ENCODE data around the gene HORMAD1. TPM values are rescaled to one million over a fixed set of nuclear protein-coding genes. Genes with fewer than 3 reads are reported as not detected.
"Not testable (repeated sequence)": the region's sequence is repeated elsewhere in the genome, so short reads cannot be mapped to it uniquely, and the experiment has no call there.

The HORMAD1 gene
- under 1 TPM in 1 of 2 experiments, not detected in 1; 0.40 TPM for total RNA-seq

GRCh38 chr1:150720703-150721102 lies at the start of gene HORMAD1:
Gene HORMAD1 (minus strand): TSS chr1:150720895. CDS start chr1:150719505, 1,390 bp downstream.
- Mint-ChIP-seq H3K4me3 (no peak within 1 kb of the TSS), H3K27ac (no peak within 1 kb of the TSS), H3K4me1 (ENCODE audit: low read depth) (no peaks in the 10 kb centered on the region), H3K27me3 (ENCODE audit: low read depth) (peaks cover 7% of the 10 kb centered on the region), H3K36me3 (ENCODE audit: low read depth) (no peaks in the 10 kb centered on the region), H3K9me3 (ENCODE audit: insufficient read depth) (no peaks in the 10 kb centered on the region)
- POLR2A ChIA-PET: no interaction called here
- CTCF ChIA-PET: no interaction called here
- DNase-seq (no peak), ATAC-seq (no peak)

- H3K4me3 Mint-ChIP-seq; DNase-seq; H3K27ac Mint-ChIP-seq; H3K27me3 Mint-ChIP-seq (ENCODE audit: low read depth); H3K9me3 Mint-ChIP-seq (ENCODE audit: insufficient read depth); ATAC-seq; POLR2A ChIA-PET: not testable (repeated sequence)
- CTCF ChIA-PET: interaction anchor here (1.1 kb wide), 1 partner anchor 91 kb away, joined by 3 read pairs; no protein-coding TSS in a partner anchor
- Mint-ChIP-seq H3K4me1 (ENCODE audit: low read depth) (peaks cover 46% of the 10 kb centered on the region), H3K36me3 (ENCODE audit: low read depth) (peaks cover 13% of the 10 kb centered on the region)
These were observed 47.0 kb upstream of the HORMAD1 start for GRCh38 chr1:150767704-150768103.

GRCh38 chr1:150765977-150766301 lies 45.2 kb upstream of the HORMAD1 start:
- H3K4me1 Mint-ChIP-seq (ENCODE audit: low read depth): peaks cover 39% of the 10 kb centered on the region
- H3K27ac Mint-ChIP-seq: peak overlapping the region; percentile 96
- H3K9me3 Mint-ChIP-seq (ENCODE audit: insufficient read depth); H3K27me3 Mint-ChIP-seq (ENCODE audit: low read depth); DNase-seq; ATAC-seq: not testable (repeated sequence)
- H3K4me3 Mint-ChIP-seq: peak overlapping the region; percentile 96
- ChIA-PET CTCF (interaction anchor here (0.7 to 2.6 kb wide), 4 partner anchors 9 to 237 kb away, joined by 3 to 10 read pairs (median 4); no protein-coding TSS in a partner anchor), POLR2A (interaction anchor here (0.6 to 1.9 kb wide), 3 partner anchors 135 to 674 kb away, joined by 3 to 7 read pairs (median 5); no protein-coding TSS in a partner anchor)
- H3K36me3 Mint-ChIP-seq (ENCODE audit: low read depth): peaks cover 26% of the 10 kb centered on the region

- Mint-ChIP-seq H3K4me3 (peak within 1 kb of the TSS; percentile 96), H3K4me1 (ENCODE audit: low read depth) (peaks cover 36% of the 10 kb centered on the region), H3K27ac (peak within 1 kb of the TSS; percentile 96), H3K27me3 (ENCODE audit: low read depth) (peaks cover under 1% of the 10 kb centered on the region), H3K36me3 (ENCODE audit: low read depth) (peaks cover 29% of the 10 kb centered on the region), H3K9me3 (ENCODE audit: insufficient read depth) (peaks cover 2% of the 10 kb centered on the region)
- peak; percentile 80 for ATAC-seq
- ChIA-PET CTCF (interaction anchor here (0.7 to 2.6 kb wide), 5 partner anchors 9 to 238 kb away, joined by 3 to 10 read pairs (median 3); no protein-coding TSS in a partner anchor), POLR2A (interaction anchor here (1.9 kb wide), 1 partner anchor 208 kb away, joined by 5 read pairs; no protein-coding TSS in a partner anchor)
- DNase-seq: peak; percentile 25
These were observed 44.7 kb upstream of the HORMAD1 start, which contains the start of gene CTSS for GRCh38 chr1:150765296-150765976. Gene CTSS (minus strand): TSS chr1:150765778. CDS start chr1:150764763, 1,015 bp downstream.

- H3K9me3 Mint-ChIP-seq (ENCODE audit: insufficient read depth): peaks cover 5% of the 10 kb centered on the region
- DNase-seq (no peak), ATAC-seq (peak; percentile 52)
- peak overlapping the region; percentile 96 for H3K4me3 Mint-ChIP-seq
- peaks cover 36% of the 10 kb centered on the region for H3K36me3 Mint-ChIP-seq (ENCODE audit: low read depth)
- peak overlapping the region; percentile 44 for H3K27ac Mint-ChIP-seq
- peaks cover 38% of the 10 kb centered on the region for H3K4me1 Mint-ChIP-seq (ENCODE audit: low read depth)
- ChIA-PET POLR2A (interaction anchor here (1.0 to 1.9 kb wide), 2 partner anchors 9 to 209 kb away, joined by 3 to 5 read pairs; no protein-coding TSS in a partner anchor), CTCF (interaction anchor here (0.8 to 2.6 kb wide), 4 partner anchors 19 to 231 kb away, joined by 3 to 10 read pairs (median 3); no protein-coding TSS in a partner anchor)
- no peaks in the 10 kb centered on the region for H3K27me3 Mint-ChIP-seq (ENCODE audit: low read depth)
These were observed 44.0 kb upstream of the HORMAD1 start for GRCh38 chr1:150764617-150765101.

- peaks cover 5% of the 10 kb centered on the region for H3K9me3 Mint-ChIP-seq (ENCODE audit: insufficient read depth)
- no peak overlapping the region for H3K27ac Mint-ChIP-seq
- H3K27me3 Mint-ChIP-seq (ENCODE audit: low read depth): no peaks in the 10 kb centered on the region
- no peak overlapping the region for H3K4me3 Mint-ChIP-seq
- H3K36me3 Mint-ChIP-seq (ENCODE audit: low read depth): peaks cover 43% of the 10 kb centered on the region
- ATAC-seq: no peak
- POLR2A ChIA-PET: no interaction called here
- DNase-seq: no peak
- CTCF ChIA-PET: no interaction called here
- H3K4me1 Mint-ChIP-seq (ENCODE audit: low read depth): peaks cover 38% of the 10 kb centered on the region
These were observed 42.3 kb upstream of the HORMAD1 start for GRCh38 chr1:150763018-150763417.

- Mint-ChIP-seq H3K9me3 (ENCODE audit: insufficient read depth) (peaks cover 5% of the 10 kb centered on the region), H3K27ac (no peak overlapping the region), H3K4me3 (no peak overlapping the region), H3K27me3 (ENCODE audit: low read depth) (no peaks in the 10 kb centered on the region), H3K36me3 (ENCODE audit: low read depth) (peaks cover 47% of the 10 kb centered on the region), H3K4me1 (ENCODE audit: low read depth) (peaks cover 38% of the 10 kb centered on the region)
- no peak for ATAC-seq
- POLR2A ChIA-PET: no interaction called here
- no peak for DNase-seq
- CTCF ChIA-PET: no interaction called here
These were observed 41.9 kb upstream of the HORMAD1 start for GRCh38 chr1:150762552-150762951.

GRCh38 chr1:150761801-150762200 lies 41.1 kb upstream of the HORMAD1 start:
- DNase-seq (no peak), ATAC-seq (no peak)
- ChIA-PET CTCF (no interaction called here), POLR2A (no interaction called here)
- Mint-ChIP-seq H3K4me1 (ENCODE audit: low read depth) (peaks cover 38% of the 10 kb centered on the region), H3K36me3 (ENCODE audit: low read depth) (peaks cover 53% of the 10 kb centered on the region), H3K4me3 (no peak overlapping the region), H3K27ac (no peak overlapping the region), H3K9me3 (ENCODE audit: insufficient read depth) (peaks cover 5% of the 10 kb centered on the region), H3K27me3 (ENCODE audit: low read depth) (no peaks in the 10 kb centered on the region)

GRCh38 chr1:150760013-150760412 lies 39.3 kb upstream of the HORMAD1 start:
- Mint-ChIP-seq H3K36me3 (ENCODE audit: low read depth) (peaks cover 54% of the 10 kb centered on the region), H3K27me3 (ENCODE audit: low read depth) (no peaks in the 10 kb centered on the region), H3K4me1 (ENCODE audit: low read depth) (peaks cover 25% of the 10 kb centered on the region), H3K9me3 (ENCODE audit: insufficient read depth) (peaks cover 5% of the 10 kb centered on the region), H3K4me3 (no peak overlapping the region), H3K27ac (no peak overlapping the region)
- DNase-seq (no peak), ATAC-seq (no peak)
- CTCF ChIA-PET: no interaction called here
- POLR2A ChIA-PET: no interaction called here

GRCh38 chr1:150753416-150753815 lies 32.7 kb upstream of the HORMAD1 start:
- no peak for ATAC-seq

GRCh38 chr1:150751443-150751842 lies 30.7 kb upstream of the HORMAD1 start:
- H3K36me3 Mint-ChIP-seq (ENCODE audit: low read depth): peaks cover 40% of the 10 kb centered on the region
- CTCF ChIA-PET: interaction anchor here (0.9 kb wide), 1 partner anchor 16 kb away, joined by 3 read pairs; no protein-coding TSS in a partner anchor
- H3K4me1 Mint-ChIP-seq (ENCODE audit: low read depth): peaks cover 3% of the 10 kb centered on the region
- no peak for ATAC-seq
- POLR2A ChIA-PET: no interaction called here
- no peak overlapping the region for H3K4me3 Mint-ChIP-seq
- no peaks in the 10 kb centered on the region for H3K9me3 Mint-ChIP-seq (ENCODE audit: insufficient read depth)
- H3K27me3 Mint-ChIP-seq (ENCODE audit: low read depth): no peaks in the 10 kb centered on the region
- no peak for DNase-seq
- H3K27ac Mint-ChIP-seq: no peak overlapping the region

More at GRCh38 chr1:150753416-150753815, 32.7 kb upstream of the HORMAD1 start:
- no peak overlapping the region for H3K27ac Mint-ChIP-seq
- no peaks in the 10 kb centered on the region for H3K27me3 Mint-ChIP-seq (ENCODE audit: low read depth)
- peaks cover 51% of the 10 kb centered on the region for H3K36me3 Mint-ChIP-seq (ENCODE audit: low read depth)
- no peak overlapping the region for H3K4me3 Mint-ChIP-seq
- DNase-seq: no peak
- ChIA-PET CTCF (interaction anchor here (1.1 kb wide), 1 partner anchor 57 kb away, joined by 3 read pairs; no protein-coding TSS in a partner anchor), POLR2A (no interaction called here)
- H3K9me3 Mint-ChIP-seq (ENCODE audit: insufficient read depth): no peaks in the 10 kb centered on the region
- peaks cover 3% of the 10 kb centered on the region for H3K4me1 Mint-ChIP-seq (ENCODE audit: low read depth)

GRCh38 chr1:150749720-150750311 lies 29.1 kb upstream of the HORMAD1 start:
- H3K4me1 Mint-ChIP-seq (ENCODE audit: low read depth): peaks cover 3% of the 10 kb centered on the region
- POLR2A ChIA-PET: no interaction called here
- ATAC-seq (no peak), DNase-seq (no peak)
- peaks cover 35% of the 10 kb centered on the region for H3K36me3 Mint-ChIP-seq (ENCODE audit: low read depth)
- H3K27me3 Mint-ChIP-seq (ENCODE audit: low read depth): no peaks in the 10 kb centered on the region
- CTCF ChIA-PET: interaction anchor here (0.6 to 0.9 kb wide), 2 partner anchors 189 to 235 kb away, joined by 3 read pairs; no protein-coding TSS in a partner anchor
- H3K4me3 Mint-ChIP-seq: no peak overlapping the region
- peak overlapping the region; percentile 47 for H3K27ac Mint-ChIP-seq
- no peaks in the 10 kb centered on the region for H3K9me3 Mint-ChIP-seq (ENCODE audit: insufficient read depth)
